ENCODE results near the gene MIB2.

GRCh38 chr1:1582585-1583346 is 32.5 kb upstream of the MIB2 start:
- TF ChIP-seq CTCF (IDR thresholded peaks at IDR 0.05; ENCODE audit: poor library complexity) (no peak), EZH2 (IDR thresholded peaks at IDR 0.05; ENCODE audit: borderline replicate concordance) (no peak), EZH2phosphoT487 (IDR thresholded peaks at IDR 0.05; ENCODE audit: low read depth, severe bottlenecking, unreplicated experiment) (no peak)

Measured in hepatocyte (in vitro differentiated cells).